Measurements from ENCODE around the gene KCNH6. TPM values are rescaled to one million over a fixed set of nuclear protein-coding genes. Genes with fewer than 3 reads are reported as not detected.

KCNH6 gene
- total and polyA plus RNA-seq, 9 of the 15 experiments (the other 6 are each of a cell fraction or from before 2014, with no cell fraction given), result not detected

DNA sequence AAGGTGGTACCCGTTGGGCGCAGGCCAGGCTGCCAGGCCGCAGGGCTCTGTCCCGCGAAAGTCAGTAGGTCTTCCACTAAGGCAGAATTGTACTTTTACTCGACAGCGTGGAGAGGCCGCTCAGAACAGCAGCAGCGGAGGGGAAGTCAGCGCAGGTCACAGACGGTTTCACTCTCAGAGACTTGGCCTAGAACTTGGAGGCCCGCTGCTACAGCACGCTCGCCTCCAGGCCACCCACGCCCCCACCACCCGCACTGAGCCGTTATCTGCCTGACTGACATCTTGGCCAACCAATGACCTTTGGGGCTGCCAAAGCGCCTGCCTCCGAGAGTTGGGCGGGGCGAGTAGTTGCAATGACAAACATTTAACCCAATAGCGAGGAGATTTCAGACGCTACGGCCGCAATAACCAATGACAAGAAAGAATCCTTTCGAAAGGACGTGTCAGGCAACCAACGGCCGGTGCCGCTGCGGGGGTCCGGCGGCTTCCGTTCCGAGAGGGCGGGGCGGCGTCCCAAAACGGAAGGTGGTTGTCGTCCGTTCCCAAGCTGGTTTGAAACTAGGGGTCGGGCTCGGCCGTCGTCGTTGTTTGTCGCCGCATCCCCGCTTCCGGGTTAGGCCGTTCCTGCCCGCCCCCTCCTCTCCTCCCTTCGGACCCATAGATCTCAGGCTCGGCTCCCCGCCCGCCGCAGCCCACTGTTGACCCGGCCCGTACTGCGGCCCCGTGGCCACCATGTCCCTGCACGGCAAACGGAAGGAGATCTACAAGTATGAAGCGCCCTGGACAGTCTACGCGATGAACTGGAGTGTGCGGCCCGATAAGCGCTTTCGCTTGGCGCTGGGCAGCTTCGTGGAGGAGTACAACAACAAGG is 27.0 kb downstream of the KCNH6 start, which contains the start of gene DCAF7 (continued):
- TF ChIP-seq, protein P1, sequence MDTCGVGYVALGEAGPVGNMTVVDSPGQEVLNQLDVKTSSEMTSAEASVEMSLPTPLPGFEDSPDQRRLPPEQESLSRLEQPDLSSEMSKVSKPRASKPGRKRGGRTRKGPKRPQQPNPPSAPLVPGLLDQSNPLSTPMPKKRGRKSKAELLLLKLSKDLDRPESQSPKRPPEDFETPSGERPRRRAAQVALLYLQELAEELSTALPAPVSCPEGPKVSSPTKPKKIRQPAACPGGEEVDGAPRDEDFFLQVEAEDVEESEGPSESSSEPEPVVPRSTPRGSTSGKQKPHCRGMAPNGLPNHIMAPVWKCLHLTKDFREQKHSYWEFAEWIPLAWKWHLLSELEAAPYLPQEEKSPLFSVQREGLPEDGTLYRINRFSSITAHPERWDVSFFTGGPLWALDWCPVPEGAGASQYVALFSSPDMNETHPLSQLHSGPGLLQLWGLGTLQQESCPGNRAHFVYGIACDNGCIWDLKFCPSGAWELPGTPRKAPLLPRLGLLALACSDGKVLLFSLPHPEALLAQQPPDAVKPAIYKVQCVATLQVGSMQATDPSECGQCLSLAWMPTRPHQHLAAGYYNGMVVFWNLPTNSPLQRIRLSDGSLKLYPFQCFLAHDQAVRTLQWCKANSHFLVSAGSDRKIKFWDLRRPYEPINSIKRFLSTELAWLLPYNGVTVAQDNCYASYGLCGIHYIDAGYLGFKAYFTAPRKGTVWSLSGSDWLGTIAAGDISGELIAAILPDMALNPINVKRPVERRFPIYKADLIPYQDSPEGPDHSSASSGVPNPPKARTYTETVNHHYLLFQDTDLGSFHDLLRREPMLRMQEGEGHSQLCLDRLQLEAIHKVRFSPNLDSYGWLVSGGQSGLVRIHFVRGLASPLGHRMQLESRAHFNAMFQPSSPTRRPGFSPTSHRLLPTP (IDR thresholded peaks at IDR 0.05; ENCODE audit: borderline replicate concordance, extremely low read depth, insufficient read length), result no peak
- TF ChIP-seq SMARCC2 (IDR thresholded peaks at IDR 0.05; ENCODE audit: low read depth) (no peak), TEAD1 (CRISPR knock-in tag; IDR thresholded peaks at IDR 0.05) (no peak), KDM5B (IDR thresholded peaks at IDR 0.05; ENCODE audit: insufficient replicate concordance, low read depth, low read length) (peak; percentile 73), JUND (IDR thresholded peaks at IDR 0.05; ENCODE audit: borderline replicate concordance, low read depth, low read length) (no peak), JUND (tag; IDR thresholded peaks at IDR 0.05; ENCODE audit: borderline replicate concordance, low read depth, low read length) (no peak; the same call in 2 of the 3 replicates), ZNF75A (CRISPR knock-in tag; IDR thresholded peaks at IDR 0.05) (no peak), RAD21 (CRISPR knock-in tag; conservative IDR thresholded peaks at IDR 0.05 in 1 of 2, IDR thresholded peaks at IDR 0.05 in 1 of 2) (no peak), SP2 (IDR thresholded peaks at IDR 0.05; ENCODE audit: extremely low read depth, low read depth, low read length, poor library complexity, severe bottlenecking) (peak; percentile 96), HNRNPL (IDR thresholded peaks at IDR 0.05; ENCODE audit: low read depth, low read length) (no peak), SP1 (CRISPR knock-in tag; IDR thresholded peaks at IDR 0.05) (peak; percentile 89), HNRNPH1 (optimal IDR thresholded peaks at IDR 0.05; ENCODE audit: low read depth, low read length) (no peak)
- TF ChIP-seq, protein P2, sequence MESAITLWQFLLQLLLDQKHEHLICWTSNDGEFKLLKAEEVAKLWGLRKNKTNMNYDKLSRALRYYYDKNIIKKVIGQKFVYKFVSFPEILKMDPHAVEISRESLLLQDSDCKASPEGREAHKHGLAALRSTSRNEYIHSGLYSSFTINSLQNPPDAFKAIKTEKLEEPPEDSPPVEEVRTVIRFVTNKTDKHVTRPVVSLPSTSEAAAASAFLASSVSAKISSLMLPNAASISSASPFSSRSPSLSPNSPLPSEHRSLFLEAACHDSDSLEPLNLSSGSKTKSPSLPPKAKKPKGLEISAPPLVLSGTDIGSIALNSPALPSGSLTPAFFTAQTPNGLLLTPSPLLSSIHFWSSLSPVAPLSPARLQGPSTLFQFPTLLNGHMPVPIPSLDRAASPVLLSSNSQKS (CRISPR knock-in tag; IDR thresholded peaks at IDR 0.05), result no peak
- TF ChIP-seq, protein P3, sequence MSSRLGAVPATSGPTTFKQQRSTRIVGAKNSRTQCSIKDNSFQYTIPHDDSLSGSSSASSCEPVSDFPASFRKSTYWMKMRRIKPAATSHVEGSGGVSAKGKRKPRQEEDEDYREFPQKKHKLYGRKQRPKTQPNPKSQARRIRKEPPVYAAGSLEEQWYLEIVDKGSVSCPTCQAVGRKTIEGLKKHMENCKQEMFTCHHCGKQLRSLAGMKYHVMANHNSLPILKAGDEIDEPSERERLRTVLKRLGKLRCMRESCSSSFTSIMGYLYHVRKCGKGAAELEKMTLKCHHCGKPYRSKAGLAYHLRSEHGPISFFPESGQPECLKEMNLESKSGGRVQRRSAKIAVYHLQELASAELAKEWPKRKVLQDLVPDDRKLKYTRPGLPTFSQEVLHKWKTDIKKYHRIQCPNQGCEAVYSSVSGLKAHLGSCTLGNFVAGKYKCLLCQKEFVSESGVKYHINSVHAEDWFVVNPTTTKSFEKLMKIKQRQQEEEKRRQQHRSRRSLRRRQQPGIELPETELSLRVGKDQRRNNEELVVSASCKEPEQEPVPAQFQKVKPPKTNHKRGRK (tag; IDR thresholded peaks at IDR 0.05), result no peak
- TF ChIP-seq, protein P4, sequence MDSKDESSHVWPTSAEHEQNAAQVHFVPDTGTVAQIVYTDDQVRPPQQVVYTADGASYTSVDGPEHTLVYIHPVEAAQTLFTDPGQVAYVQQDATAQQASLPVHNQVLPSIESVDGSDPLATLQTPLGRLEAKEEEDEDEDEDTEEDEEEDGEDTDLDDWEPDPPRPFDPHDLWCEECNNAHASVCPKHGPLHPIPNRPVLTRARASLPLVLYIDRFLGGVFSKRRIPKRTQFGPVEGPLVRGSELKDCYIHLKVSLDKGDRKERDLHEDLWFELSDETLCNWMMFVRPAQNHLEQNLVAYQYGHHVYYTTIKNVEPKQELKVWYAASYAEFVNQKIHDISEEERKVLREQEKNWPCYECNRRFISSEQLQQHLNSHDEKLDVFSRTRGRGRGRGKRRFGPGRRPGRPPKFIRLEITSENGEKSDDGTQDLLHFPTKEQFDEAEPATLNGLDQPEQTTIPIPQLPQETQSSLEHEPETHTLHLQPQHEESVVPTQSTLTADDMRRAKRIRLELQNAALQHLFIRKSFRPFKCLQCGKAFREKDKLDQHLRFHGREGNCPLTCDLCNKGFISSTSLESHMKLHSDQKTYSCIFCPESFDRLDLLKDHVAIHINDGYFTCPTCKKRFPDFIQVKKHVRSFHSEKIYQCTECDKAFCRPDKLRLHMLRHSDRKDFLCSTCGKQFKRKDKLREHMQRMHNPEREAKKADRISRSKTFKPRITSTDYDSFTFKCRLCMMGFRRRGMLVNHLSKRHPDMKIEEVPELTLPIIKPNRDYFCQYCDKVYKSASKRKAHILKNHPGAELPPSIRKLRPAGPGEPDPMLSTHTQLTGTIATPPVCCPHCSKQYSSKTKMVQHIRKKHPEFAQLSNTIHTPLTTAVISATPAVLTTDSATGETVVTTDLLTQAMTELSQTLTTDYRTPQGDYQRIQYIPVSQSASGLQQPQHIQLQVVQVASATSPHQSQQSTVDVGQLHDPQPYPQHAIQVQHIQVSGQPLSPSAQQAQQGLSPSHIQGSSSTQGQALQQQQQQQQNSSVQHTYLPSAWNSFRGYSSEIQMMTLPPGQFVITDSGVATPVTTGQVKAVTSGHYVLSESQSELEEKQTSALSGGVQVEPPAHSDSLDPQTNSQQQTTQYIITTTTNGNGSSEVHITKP (IDR thresholded peaks at IDR 0.05; ENCODE audit: partially characterized antibody), result peak; percentile 59
